T-cell (primary cell): Measurements from ENCODE around the gene TMEM214. TPM values are rescaled to one million over a fixed set of nuclear protein-coding genes. Genes with fewer than 3 reads are reported as not detected.

Experiments used
- ATAC-seq, 4 experiments: fragments of 200-7000 bp in 3 of 4; fragments of 150-1000 bp in 1 of 4; cut with Tn5 transposase; replicated peaks in 1 of 4; 1 replicate in 3 of 4; 2 replicates in 1 of 4; pipeline ENCODE4 v1.10.0; 2021; ENCODE audit warnings: moderate library complexity in 3 of 4, mild to moderate bottlenecking in 2 of 4, moderate number of reproducible peaks in 1 of 4
- CTCF ChIA-PET, 2 donors: fragments of 300-600 bp; sonication (Branson Sonifier 250); formaldehyde crosslinking; loops; one replicate each; lab custom pipeline; 2022; ENCODE audit warnings: antibody characterized with exemption in 2 of 2; lab: Charles Lee
- POLR2A ChIA-PET, 2 donors: fragments of 300-600 bp; sonication (Branson Sonifier 250); formaldehyde crosslinking; loops; one replicate each; lab custom pipeline; 2022; ENCODE audit warnings: antibody characterized with exemption in 2 of 2; lab: Charles Lee
- DNase-seq, 35 experiments: peaks; one replicate each; pipeline versions ENCODE4 v3.0.0 to v3.0.0-alpha.2; 2013 to 2023
- H3K27ac ChIP-seq: one replicate; pipeline ENCODE4 v1.5.1; 2013; ENCODE audit warnings: low read length
- H3K27me3 ChIP-seq, 2 experiments: replicated peaks in 1 of 2; 1 replicate in 1 of 2; 2 replicates in 1 of 2; pipeline versions ENCODE4 v1.6.1 to v1.7.0; 2013; ENCODE audit warnings: low read length in 1 of 2, mixed read lengths in 1 of 2; ENCODE audit not compliant: control insufficient read depth in 2 of 2, insufficient read depth in 2 of 2; ENCODE audit errors: extremely low read depth in 1 of 2
- H3K36me3 ChIP-seq, 2 donors: 1 replicate in 1 of 2; 2 replicates in 1 of 2; pipeline versions ENCODE4 v1.6.1 to v1.7.0; 2013; ENCODE audit warnings: low read length in 1 of 2; ENCODE audit not compliant: control insufficient read depth in 2 of 2, insufficient read depth in 1 of 2; ENCODE audit errors: extremely low read depth in 1 of 2
- H3K4me1 ChIP-seq, 2 experiments: 1 replicate in 1 of 2; 2 replicates in 1 of 2; pipeline versions ENCODE4 v1.6.1 to v1.7.0; 2013; ENCODE audit warnings: low read length in 2 of 2, mixed read lengths in 1 of 2; ENCODE audit not compliant: insufficient read depth in 2 of 2, control insufficient read depth in 1 of 2; ENCODE audit errors: extremely low read depth in 1 of 2
- H3K4me3 ChIP-seq, 2 donors: 1 replicate in 1 of 2; 2 replicates in 1 of 2; pipeline versions ENCODE4 v1.5.1 to v1.7.0; 2013; ENCODE audit warnings: mild to moderate bottlenecking in 2 of 2, low read length in 1 of 2, moderate library complexity in 1 of 2; ENCODE audit not compliant: control insufficient read depth in 1 of 2; ENCODE audit errors: extremely low read depth in 1 of 2
- H3K9me3 ChIP-seq: 2 replicates; pipeline ENCODE4 v1.7.0; 2013
- H3K27ac Mint-ChIP-seq, 2 donors: one replicate each; pipeline ENCODE4 v1.8.0; 2020 to 2021; ENCODE audit warnings: mild to moderate bottlenecking in 2 of 2, mixed read lengths in 2 of 2
- H3K27me3 Mint-ChIP-seq, 2 donors: one replicate each; pipeline ENCODE4 v1.8.0; 2021 to 2022; ENCODE audit warnings: mixed read lengths in 2 of 2
- H3K36me3 Mint-ChIP-seq: one replicate; pipeline ENCODE4 v1.8.0; 2021; ENCODE audit warnings: mixed read lengths
- H3K4me1 Mint-ChIP-seq, 3 donors: one replicate each; pipeline ENCODE4 v1.8.0; 2020 to 2022; ENCODE audit warnings: mixed read lengths in 3 of 3, mild to moderate bottlenecking in 1 of 3
- H3K4me3 Mint-ChIP-seq, 3 donors: one replicate each; pipeline ENCODE4 v1.8.0; 2020 to 2022; ENCODE audit warnings: mild to moderate bottlenecking in 3 of 3, mixed read lengths in 3 of 3, moderate library complexity in 3 of 3
- H3K9me3 Mint-ChIP-seq, 3 donors: one replicate each; pipeline ENCODE4 v1.8.0; 2020 to 2022; ENCODE audit warnings: mixed read lengths in 3 of 3
- WGBS: methylation state at CpG from one replicate; pipeline ENCODE4 v1.1.5; 2013; ENCODE audit warnings: missing lambda C conversion rate; ENCODE audit not compliant: insufficient coverage; 5-methylcytosine and 5-hydroxymethylcytosine counted together
- total RNA-seq, 35 experiments: library from RNA in 6 of 35; stranded (reverse) in 6 of 35; fragments of 120-200 nt in 1 of 35; gene quantifications; one replicate each; pipeline versions ENCODE4 v1.2.1 to v1.2.4 and lab custom pipeline; 2013 to 2026

The TMEM214 gene
- total RNA-seq, 5 donors from 2014 or later (not counting 1 experiment from before 2014, with no cell fraction given) = 37.6 to 84.5 (median 71.6) TPM

DNA sequence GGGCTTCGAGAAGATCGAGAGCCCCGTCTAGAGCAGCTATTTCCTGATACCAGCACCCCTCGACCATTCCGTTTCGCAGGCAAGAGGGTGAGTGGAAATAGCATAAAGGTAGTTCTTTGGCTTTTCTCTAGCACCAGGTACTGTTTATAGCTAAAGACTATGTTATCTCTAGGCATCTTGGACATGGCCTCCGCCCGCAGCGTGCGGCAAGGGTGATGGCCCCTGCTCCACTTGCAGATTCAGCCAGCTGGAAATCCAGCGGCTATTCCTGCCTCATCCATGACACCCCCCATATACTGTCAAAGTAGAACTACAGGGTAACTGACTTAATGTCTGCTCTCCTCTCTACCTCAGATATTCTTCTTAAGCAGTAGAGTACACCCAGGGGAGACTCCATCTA, 22.0 kb downstream of the TMEM214 start:
- Mint-ChIP-seq H3K4me1 (peaks cover 12 to 36% (median 14%) of the 10 kb centered on the region in 3 donors), H3K9me3 (no peaks in the 10 kb centered on the region), H3K27ac (no peak overlapping the region), H3K27me3 (peaks cover 9 to 10% of the 10 kb centered on the region in 2 donors), H3K4me3 (no peak overlapping the region), H3K36me3 (peaks cover 18% of the 10 kb centered on the region)
- ChIA-PET POLR2A (interaction anchor here in 1 of 2 donors (0.7 kb wide), 1 partner anchor 16 kb away, joined by 3 read pairs; no protein-coding TSS in a partner anchor), CTCF (no interaction called here)
- no peak for ATAC-seq
- Histone ChIP-seq H3K4me1 (peaks cover 0 to 13% of the 10 kb centered on the region in 2 experiments), H3K4me3 (no peak overlapping the region), H3K9me3 (no peaks in the 10 kb centered on the region), H3K27me3 (no peaks in the 10 kb centered on the region), H3K36me3 (peaks cover 8 to 35% of the 10 kb centered on the region in 2 donors), H3K27ac (no peak overlapping the region)
- WGBS = 89% methylated on average over 7 of the region's 11 CpGs
- no peak for DNase-seq

- H3K36me3 ChIP-seq = peaks cover 8 to 35% of the 10 kb centered on the region in 2 donors
- peaks cover 12% of the 10 kb centered on the region for H3K36me3 Mint-ChIP-seq
- no peak overlapping the region for H3K4me3 ChIP-seq
- DNase-seq (no peak), ATAC-seq (no peak)
- CTCF ChIA-PET = no interaction called here
- H3K9me3 Mint-ChIP-seq = no peaks in the 10 kb centered on the region
- POLR2A ChIA-PET = no interaction called here
- H3K27ac ChIP-seq = no peak overlapping the region
- peaks cover 0 to 2% of the 10 kb centered on the region in 2 experiments for H3K4me1 ChIP-seq
- no peak overlapping the region for H3K27ac Mint-ChIP-seq
- no peaks in the 10 kb centered on the region for H3K9me3 ChIP-seq
- no peaks in the 10 kb centered on the region for H3K27me3 ChIP-seq
- no peak overlapping the region for H3K4me3 Mint-ChIP-seq
- H3K4me1 Mint-ChIP-seq = peaks cover 3 to 16% (median 4%) of the 10 kb centered on the region in 3 donors
- H3K27me3 Mint-ChIP-seq = no peaks in the 10 kb centered on the region
- no CpG with 5 or more reads among the region's 6 CpGs for WGBS
Measured at GRCh38 chr2:27057184-27057583, 24.4 kb downstream of the TMEM214 start.

GRCh38 chr2:27058210-27058609, 25.4 kb downstream of the TMEM214 start:
- no peak overlapping the region for H3K4me3 Mint-ChIP-seq
- ATAC-seq (no peak), DNase-seq (no peak)
- Histone ChIP-seq H3K4me3 (no peak overlapping the region), H3K27ac (no peak overlapping the region), H3K9me3 (no peaks in the 10 kb centered on the region), H3K27me3 (no peaks in the 10 kb centered on the region), H3K36me3 (peaks cover 8 to 40% of the 10 kb centered on the region in 2 donors), H3K4me1 (no peaks in the 10 kb centered on the region)
- ChIA-PET POLR2A (interaction anchor here in 1 of 2 donors (0.5 to 0.7 kb wide), 3 partner anchors 10 to 26 kb away, joined by 3 to 5 read pairs (median 5); no protein-coding TSS in a partner anchor), CTCF (no interaction called here)
- H3K36me3 Mint-ChIP-seq = peaks cover 12% of the 10 kb centered on the region
- 95% methylated on average over 8 of the region's 10 CpGs for WGBS
- H3K27ac Mint-ChIP-seq = no peak overlapping the region
- peaks cover 0 to 15% (median 3%) of the 10 kb centered on the region in 3 donors for H3K4me1 Mint-ChIP-seq
- no peaks in the 10 kb centered on the region for H3K9me3 Mint-ChIP-seq
- no peaks in the 10 kb centered on the region for H3K27me3 Mint-ChIP-seq

DNA sequence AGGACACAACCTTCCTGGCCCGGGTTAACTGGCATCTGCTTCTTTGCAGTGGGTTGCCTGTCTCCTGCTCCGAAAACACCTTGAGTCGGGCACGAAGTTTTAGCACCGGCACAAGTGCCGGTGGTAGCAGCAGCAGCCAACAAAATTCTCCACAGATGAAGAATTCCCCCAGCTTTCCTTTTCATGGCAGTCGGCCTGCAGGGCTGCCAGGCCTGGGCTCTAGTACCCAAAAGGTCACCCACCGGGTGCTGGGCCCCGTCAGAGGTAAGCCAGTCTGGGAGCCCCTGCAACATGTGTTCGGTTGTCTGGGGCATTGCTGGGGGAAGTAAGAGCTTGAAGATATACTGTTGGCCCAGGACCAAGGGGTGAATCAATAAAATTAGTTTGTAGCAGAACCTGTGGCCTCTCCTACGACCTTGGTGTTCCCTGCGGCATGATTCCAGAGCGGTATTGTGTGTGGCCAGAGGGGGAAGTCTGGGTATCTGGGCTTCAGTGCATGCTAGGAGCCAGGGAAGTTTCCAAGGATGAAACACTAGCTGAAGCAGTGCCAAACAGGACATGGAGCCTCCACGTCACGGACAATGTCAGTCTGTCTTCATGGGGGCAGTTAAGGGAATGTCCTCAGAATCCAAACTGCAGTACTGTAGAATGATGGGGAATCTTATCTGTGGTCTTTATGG, 26.5 kb downstream of the TMEM214 start:
- Histone ChIP-seq H3K36me3 (peaks cover 8 to 39% of the 10 kb centered on the region in 2 donors), H3K4me1 (no peaks in the 10 kb centered on the region), H3K9me3 (no peaks in the 10 kb centered on the region), H3K27ac (no peak overlapping the region), H3K27me3 (no peaks in the 10 kb centered on the region), H3K4me3 (no peak overlapping the region)
- Mint-ChIP-seq H3K9me3 (no peaks in the 10 kb centered on the region), H3K4me3 (no peak overlapping the region), H3K4me1 (peaks cover 0 to 18% (median 8%) of the 10 kb centered on the region in 3 donors), H3K27ac (no peak overlapping the region), H3K36me3 (peaks cover 12% of the 10 kb centered on the region), H3K27me3 (no peaks in the 10 kb centered on the region)
- whole genome bisulfite sequencing = 96% methylated on average over 12 of the region's 15 CpGs
- ChIA-PET POLR2A (no interaction called here), CTCF (no interaction called here)
- ATAC-seq = no peak
- DNase-seq = no peak

GRCh38 chr2:27060323-27060722, 27.6 kb downstream of the TMEM214 start:
- peaks cover 0 to 21% (median 10%) of the 10 kb centered on the region in 3 donors for H3K4me1 Mint-ChIP-seq
- H3K27ac ChIP-seq = no peak overlapping the region
- no peak overlapping the region for H3K4me3 Mint-ChIP-seq
- H3K9me3 Mint-ChIP-seq = no peaks in the 10 kb centered on the region
- DNase-seq = no peak
- no peaks in the 10 kb centered on the region for H3K9me3 ChIP-seq
- H3K4me3 ChIP-seq = no peak overlapping the region
- no peak overlapping the region for H3K27ac Mint-ChIP-seq
- CTCF ChIA-PET = no interaction called here
- no peaks in the 10 kb centered on the region for H3K4me1 ChIP-seq
- H3K27me3 Mint-ChIP-seq = no peaks in the 10 kb centered on the region
- no peaks in the 10 kb centered on the region for H3K27me3 ChIP-seq
- POLR2A ChIA-PET = no interaction called here
- H3K36me3 ChIP-seq = peaks cover 6 to 32% of the 10 kb centered on the region in 2 donors
- no CpG with 5 or more reads among the region's 3 CpGs for WGBS
- H3K36me3 Mint-ChIP-seq = peaks cover 8% of the 10 kb centered on the region
- ATAC-seq = no peak

- Histone ChIP-seq H3K4me3 (no peak overlapping the region), H3K27me3 (no peaks in the 10 kb centered on the region), H3K4me1 (peaks cover 4 to 17% of the 10 kb centered on the region in 2 experiments), H3K9me3 (no peaks in the 10 kb centered on the region), H3K27ac (no peak overlapping the region), H3K36me3 (peaks cover 9 to 31% of the 10 kb centered on the region in 2 donors)
- ChIA-PET POLR2A (interaction anchor here in 1 of 2 donors (0.5 to 0.6 kb wide), 2 partner anchors 25 kb away, joined by 3 to 5 read pairs; no protein-coding TSS in a partner anchor), CTCF (interaction anchor here in 1 of 2 donors (0.8 kb wide), 1 partner anchor 16 kb away, joined by 3 read pairs; no protein-coding TSS in a partner anchor)
- DNase-seq = no peak
- Mint-ChIP-seq H3K9me3 (no peaks in the 10 kb centered on the region), H3K27me3 (no peaks in the 10 kb centered on the region), H3K27ac (no peak overlapping the region), H3K36me3 (peaks cover 21% of the 10 kb centered on the region), H3K4me1 (peaks cover 37 to 51% (median 48%) of the 10 kb centered on the region in 3 donors), H3K4me3 (no peak overlapping the region)
- ATAC-seq = no peak
- WGBS = 85% methylated on average over 2 of the region's 3 CpGs
Measured at GRCh38 chr2:27065128-27065527, 32.4 kb downstream of the TMEM214 start.
